Stimulated activated CD8-positive, alpha-beta memory T cell treated with anti-CD3 and anti-CD28 coated beads, Interleukin-15, amount 100 ng/mL, for 48 hours (primary cell): ENCODE data around the gene ADAM19.

Experiments used
- DNase-seq, 2 donors: peaks; one replicate each; pipeline ENCODE4 v3.0.0-alpha.2; 2020; ENCODE audit warnings: low read depth in 2 of 2

ADAM19 gene

GRCh38 chr5:157563373-157563928 lies 12.1 kb downstream of the ADAM19 start:
- no peak for DNase-seq

GRCh38 chr5:157562111-157562581 lies 13.4 kb downstream of the ADAM19 start:
- no peak for DNase-seq

DNA sequence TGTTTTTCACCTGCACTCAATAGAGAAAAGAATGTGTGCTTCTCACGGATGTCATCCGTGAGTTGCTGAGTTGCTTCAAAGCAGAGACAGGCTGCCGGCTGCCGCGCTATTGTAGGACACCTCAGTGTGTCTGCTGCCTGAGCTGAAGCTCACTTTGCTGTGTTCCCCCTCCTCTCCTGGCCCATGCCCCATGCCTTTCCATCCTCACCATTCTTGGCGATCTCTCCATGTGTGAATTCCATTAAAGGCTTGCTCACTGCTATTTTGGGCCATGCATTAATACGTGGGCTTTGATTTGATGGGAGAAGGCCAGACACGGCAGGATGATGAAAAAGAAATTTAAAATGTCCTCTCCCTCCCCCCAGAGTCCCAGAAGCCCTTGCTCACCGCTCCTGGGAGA lies 14.5 kb downstream of the ADAM19 start:
- DNase-seq: no peak

DNA sequence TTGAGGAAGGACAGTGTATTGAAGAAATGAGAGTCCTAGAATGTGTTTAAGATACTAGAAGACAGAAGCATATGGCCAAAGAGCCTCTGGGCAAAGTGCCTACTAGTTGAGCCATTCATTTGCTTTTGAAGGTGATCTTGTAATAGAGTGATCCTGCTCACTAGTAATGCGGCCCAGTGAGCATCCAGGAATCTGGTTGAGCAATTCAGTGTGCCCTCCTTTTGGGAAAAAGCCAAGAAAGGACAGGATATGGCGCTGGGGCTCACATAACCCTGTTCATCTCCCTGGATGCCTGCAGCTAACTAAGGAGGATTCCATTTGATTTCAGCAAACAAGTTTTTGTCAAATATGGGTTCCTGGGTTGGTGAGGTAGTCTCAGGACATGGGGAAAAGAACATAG lies 16.3 kb downstream of the ADAM19 start:
- no peak for DNase-seq

DNA sequence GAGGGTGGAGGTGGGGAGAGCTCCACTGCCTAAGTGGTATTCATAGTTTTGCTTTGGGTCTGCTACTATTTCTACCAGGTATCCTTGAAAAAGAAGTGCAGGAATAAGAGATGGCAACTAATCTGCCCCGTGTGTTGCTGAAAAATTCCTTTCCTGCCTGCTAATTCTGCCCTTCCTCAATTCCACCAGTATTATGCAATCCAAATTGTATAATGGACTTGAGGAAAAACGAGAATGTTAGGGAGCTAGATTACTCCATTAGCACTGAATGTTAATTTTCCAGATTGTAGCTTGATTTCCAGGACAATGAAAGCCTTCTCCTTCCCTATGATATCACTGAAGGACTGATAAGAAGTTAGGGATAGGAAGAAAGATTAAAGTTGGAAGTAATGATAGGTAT lies 16.9 kb downstream of the ADAM19 start:
- DNase-seq: no peak

DNA sequence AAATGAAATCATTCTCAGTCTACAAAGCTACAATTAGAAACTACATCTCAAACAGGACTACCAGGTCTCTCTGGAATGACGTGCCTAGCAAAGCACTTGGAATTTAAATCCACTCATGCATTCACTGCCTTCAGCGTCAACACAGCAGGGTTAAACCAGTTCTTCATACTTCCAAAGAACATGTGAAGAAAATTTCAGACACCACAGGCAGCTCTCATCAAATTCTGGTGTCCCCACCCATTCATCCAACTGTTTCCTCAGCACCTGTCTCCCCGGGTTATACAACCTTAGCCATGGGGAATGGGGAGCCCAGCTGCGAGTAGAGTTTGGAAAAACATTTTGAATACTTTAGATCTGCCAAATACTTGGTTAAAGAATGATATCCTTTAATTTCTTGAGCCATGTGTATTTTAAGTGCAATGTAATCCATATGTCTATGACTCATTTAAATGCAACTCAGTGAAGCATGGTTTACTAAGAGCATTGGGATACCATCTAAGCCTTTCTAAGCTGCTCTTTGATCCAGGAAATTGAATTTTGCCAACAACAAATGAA lies 17.5 kb downstream of the ADAM19 start:
- DNase-seq: no peak

DNA sequence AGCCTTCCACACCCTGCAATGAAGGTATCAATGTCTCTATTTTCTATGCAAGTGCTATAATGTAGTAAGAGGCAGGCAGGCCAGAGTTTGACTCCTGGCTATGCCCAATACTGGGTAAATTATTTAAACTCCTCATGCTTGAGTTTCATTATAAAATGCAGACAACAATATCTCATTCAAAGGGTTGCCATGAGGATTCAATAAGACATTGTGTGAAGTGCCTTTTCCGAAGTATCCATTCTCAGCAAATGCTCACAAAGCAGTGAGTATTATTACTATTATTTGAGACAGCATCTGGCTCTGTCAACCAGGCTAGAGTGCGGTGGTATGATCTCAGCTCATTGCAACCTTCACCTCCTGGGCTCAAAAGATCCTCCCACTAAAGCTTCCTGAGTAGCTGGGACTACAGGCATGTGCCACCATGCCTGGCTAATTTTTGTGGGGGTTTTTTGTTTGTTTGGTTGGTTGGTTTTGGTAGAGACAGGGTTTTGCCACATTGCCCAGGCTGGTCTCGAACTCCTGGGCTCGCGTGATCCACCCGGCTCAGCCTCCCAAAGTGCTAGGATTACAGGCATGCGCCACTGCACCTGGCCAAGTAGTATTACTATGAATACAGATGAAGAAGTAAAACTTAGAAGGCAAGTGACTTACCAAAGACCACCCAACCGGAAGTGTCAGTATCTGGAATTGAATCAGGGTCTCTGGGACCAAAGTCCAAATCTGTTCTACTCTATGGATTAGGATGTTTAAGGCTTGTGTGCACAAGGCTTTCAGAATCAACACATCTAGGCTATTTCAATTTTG lies 18.8 kb downstream of the ADAM19 start:
- DNase-seq: no peak

DNA sequence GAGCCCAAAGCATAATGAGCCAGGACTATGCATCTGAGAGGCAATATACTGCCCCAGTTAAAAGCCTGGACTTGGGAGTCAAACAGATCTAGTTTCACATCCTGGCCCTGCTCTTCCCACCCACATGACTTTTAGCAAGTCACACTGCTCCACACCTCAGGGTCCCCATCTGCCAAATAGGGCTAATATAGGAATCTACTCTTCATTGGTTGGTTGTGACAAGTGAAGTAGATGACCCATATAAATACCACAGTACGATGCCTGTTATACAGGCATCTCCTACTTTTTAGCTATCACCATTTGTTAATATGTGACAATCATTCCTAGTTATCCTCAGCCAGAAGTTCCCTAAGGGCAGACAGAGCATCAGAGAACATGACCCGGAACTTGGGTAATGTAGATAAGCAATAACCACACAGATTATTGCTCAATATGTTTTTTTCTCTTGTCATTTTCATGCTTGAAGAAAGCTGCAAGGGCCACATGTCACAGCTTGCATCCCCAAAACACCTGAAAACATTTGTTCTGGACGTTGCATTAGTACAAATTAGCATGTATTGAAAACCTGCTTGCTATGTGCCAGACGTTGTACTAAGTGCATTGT lies 20.4 kb downstream of the ADAM19 start:
- no peak for DNase-seq

DNA sequence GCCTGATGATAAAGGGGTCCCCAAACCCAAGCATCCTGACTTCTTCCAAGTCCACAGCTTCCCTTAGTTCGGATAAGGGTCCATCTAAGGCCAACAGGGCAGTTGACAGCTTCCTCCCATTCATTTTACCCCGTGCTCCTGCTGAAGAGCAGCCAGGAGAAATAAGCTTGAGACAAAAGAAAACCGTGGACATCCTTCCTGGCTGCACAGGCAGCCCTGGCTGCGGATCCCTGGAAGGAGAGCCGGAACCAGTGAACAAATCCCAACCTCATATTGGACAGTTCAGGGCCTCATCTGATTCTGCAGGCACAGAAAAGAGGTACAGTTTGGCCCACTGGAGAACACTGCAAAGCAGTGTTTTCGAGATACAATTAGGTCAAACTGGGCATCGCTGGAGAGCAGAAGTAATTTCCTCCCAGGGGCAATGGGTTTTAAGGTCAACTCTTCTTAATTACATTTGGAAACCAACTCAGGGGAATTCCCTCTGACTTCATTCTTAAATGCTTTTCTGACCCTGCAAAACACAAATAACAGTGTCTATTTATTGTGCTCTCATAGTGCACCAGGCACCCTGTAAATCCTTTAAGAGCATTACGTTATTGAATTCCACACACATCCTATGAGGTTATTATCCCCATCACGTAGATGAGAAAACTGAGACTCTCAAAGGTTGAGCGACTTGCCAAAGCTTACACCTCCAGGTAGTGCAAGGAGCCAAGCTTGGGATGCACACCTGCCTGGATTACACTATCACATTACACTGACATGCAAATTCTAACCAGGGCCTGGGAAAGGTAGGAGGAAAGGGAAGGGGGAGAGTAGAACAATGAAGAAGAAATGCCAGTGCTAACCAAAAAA lies 21.2 kb downstream of the ADAM19 start:
- no peak for DNase-seq

DNA sequence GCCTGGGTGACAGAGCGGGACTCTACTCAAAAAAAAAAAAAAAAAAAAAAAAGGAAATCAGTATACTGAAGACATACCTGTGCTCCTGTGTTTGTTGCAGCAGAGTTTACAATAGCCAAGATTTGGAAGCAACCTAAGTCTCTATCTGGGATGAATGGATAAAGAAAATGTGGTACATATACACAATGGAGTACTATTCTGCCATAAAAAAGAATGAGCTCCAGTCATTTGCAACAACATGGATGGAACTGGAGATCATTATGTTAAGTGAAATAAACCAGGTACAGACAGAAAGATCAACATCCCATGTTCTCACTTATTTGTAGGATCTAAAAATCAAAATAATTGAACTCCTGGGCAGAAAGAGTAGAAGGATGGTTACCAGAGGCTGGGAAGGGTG lies 22.9 kb downstream of the ADAM19 start:
- DNase-seq: no peak

DNA sequence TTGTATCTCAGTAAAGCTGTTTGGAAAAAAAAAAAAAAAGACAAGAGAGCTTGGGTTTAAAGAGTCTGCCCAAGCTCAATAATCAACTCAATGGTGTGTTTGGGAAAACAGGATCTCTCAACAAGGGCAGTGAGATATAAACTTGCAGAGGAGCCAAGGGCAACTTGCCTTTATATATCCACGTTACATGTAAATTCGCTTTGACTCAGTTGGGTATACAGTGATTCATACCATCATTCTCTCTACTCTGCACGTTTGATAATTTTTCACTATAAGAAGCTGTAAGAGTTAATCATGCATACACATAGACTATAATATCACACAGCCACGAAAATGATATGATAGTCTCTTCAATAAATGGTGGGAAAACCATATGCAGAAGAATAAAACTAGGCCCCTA lies 24.9 kb downstream of the ADAM19 start:
- DNase-seq: no peak

GRCh38 chr5:157549954-157550549 lies 25.5 kb downstream of the ADAM19 start:
- DNase-seq: no peak

DNA sequence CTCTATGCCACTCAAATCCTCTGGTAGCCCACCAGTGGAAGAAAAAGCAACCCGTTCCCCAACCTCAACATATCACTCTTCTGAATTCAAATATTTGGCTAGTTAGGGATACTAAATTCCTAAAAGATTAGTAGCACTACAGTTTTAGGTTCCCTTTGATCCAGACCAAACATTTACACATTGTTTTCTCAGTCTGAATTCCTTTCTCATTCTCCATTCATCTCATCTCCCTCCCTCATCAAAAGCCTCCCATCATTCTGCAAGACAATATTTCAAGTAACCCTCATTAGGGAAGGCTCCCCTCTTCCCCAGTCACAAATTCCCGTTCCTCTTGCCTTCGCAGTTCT lies 26.3 kb downstream of the ADAM19 start:
- no peak for DNase-seq

- DNase-seq: no peak
Observed at GRCh38 chr5:157548513-157549282, 26.9 kb downstream of the ADAM19 start.

GRCh38 chr5:157547941-157548512 lies 27.5 kb downstream of the ADAM19 start:
- no peak for DNase-seq

DNA sequence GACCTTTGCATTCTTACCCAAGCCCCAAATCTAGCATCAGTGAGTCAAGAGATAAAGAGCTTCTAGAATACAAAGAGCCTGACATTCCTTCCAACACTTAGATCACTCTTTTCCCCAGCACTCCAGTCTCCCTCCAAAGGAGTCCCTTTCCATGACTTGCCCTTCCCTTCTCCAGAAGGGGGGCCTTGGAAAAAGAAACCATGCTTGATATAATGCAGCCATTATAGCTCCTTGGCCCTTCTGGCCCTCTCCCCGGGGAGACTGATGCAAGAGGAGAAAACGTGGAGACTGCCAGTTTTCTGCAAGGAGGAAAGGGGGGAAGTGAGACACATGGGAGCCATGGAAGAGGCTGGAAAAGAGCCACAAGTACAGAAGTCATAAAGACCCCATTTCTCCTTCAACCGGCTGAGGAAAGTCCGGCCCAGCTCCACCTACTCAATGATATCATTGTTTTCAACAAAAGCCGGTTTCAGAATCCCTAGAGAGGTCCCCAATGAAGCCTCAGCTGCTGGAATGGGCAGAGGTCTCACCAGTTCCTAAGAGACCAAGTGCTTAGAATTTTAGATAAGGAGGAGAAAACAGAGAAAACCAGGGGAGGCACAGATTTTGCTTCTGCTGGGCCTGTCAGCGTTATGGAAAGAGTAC lies 29.0 kb downstream of the ADAM19 start:
- no peak for DNase-seq

GRCh38 chr5:157545610-157546310 lies 29.8 kb downstream of the ADAM19 start:
- DNase-seq: no peak

DNA sequence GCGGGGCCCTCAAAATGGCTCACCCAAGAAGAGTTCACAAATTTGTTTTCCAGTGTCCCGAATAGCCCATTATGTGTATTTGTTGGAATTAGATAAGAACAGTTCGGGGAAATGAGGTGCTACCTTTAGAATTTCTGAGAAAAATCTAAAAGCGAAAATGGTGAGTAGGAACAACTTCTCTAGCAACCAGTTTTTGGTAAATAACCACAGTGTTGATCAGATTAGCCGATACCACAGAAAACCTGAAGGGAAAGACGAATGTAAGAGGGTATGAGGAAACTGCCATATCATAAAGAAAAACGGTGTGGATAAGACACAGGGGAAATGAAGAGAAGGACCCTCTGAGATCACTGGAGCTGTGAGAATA lies 31.0 kb downstream of the ADAM19 start:
- DNase-seq: no peak

DNA sequence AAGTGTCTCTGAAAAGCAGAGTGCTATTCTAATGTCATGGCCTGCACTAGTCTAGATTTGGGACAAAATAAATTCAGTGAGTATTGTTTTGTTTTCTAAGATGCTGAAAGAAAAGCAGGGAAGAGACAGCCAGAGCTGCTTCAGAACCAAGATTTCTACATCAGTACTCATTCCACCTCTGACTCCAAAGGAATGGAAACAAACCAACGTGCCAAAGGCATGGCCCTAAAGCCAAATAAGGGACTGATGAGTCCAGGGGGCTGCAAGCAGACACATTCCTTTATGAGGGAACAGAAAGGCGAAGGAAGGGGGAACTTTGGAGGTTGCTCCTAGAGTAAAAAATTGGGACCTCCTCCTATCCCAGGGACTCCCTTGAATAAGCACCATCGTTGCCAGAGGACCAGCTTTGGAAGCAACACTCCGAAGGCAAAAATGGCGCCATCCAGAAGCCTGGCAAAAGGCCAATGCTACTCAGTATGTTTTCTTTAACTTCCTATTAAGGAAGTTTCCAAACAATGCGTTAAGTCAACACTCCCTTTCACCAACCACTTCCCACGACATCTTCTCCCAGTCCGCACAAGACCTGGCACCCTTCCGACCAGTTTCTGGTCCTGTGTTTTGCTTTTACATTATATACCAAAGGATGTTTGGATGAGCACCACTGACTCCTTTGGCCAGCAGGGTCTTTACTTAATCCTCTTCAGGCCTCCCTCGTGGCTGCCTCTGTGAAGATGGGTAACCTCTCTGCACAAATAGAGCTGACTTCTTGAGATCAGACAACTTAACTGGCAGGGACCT lies 31.6 kb downstream of the ADAM19 start:
- DNase-seq: no peak
